ENCODE results near the gene DENND1A.

DENND1A gene

DNA sequence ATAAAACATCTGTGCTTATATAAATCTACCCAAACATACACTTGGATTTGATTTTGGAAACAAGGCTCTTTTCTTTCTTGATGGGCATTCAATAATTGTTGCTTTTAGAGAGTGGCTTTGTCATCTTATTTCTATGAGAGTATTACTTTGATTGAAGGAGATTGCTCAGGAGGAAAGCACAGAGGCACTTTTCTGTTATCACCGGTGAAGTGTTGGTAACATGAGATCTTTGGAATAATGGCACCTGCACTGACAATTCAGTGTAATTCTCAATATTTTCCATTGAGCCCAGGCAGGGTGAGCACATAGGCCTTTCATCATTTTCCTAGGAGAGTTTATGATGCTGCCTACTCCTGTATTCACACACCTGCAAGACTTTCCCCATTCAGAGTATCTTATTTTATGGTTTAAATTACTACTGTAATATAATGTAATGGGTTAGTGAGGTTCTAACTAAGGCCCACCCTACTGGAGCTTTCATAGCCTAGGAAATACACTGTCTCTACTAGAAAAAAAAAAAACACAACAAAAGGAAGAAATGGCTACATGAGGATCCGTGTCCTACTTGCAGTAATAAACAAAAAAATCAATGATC is 244.3 kb downstream of the DENND1A start:
- Histone ChIP-seq H3K9me3 (replicated peaks; ENCODE audit: low read length) (no peaks in the 10 kb centered on the region), H3K36me3 (ENCODE audit: insufficient read depth, low read length) (no peaks in the 10 kb centered on the region), H3K27me3 (ENCODE audit: control insufficient read depth, insufficient read depth, low read length) (no peaks in the 10 kb centered on the region), H3K4me3 (ENCODE audit: low read length) (no peak overlapping the region), H3K9ac (ENCODE audit: low read depth, low read length) (no peak overlapping the region), H3K4me1 (ENCODE audit: control insufficient read depth, insufficient read depth, low read length) (peaks cover 19% of the 10 kb centered on the region), H3K4me2 (ENCODE audit: low read length) (no peak overlapping the region)

GRCh38 chr9:123684393-123685149 is 245.4 kb downstream of the DENND1A start:
- peaks cover 19% of the 10 kb centered on the region for H3K4me1 ChIP-seq (ENCODE audit: control insufficient read depth, insufficient read depth, low read length)
- no peak overlapping the region for H3K4me2 ChIP-seq (ENCODE audit: low read length)
- H3K27me3 ChIP-seq (ENCODE audit: control insufficient read depth, insufficient read depth, low read length): no peaks in the 10 kb centered on the region
- no peak overlapping the region for H3K9ac ChIP-seq (ENCODE audit: low read depth, low read length)
- no peak overlapping the region for H3K4me3 ChIP-seq (ENCODE audit: low read length)
- no peaks in the 10 kb centered on the region for H3K36me3 ChIP-seq (ENCODE audit: insufficient read depth, low read length)
- no peaks in the 10 kb centered on the region for H3K9me3 ChIP-seq (replicated peaks; ENCODE audit: low read length)

- H3K36me3 ChIP-seq (ENCODE audit: insufficient read depth, low read length): no peaks in the 10 kb centered on the region
- H3K4me2 ChIP-seq (ENCODE audit: low read length): no peak overlapping the region
- no peak overlapping the region for H3K4me3 ChIP-seq (ENCODE audit: low read length)
Measured at GRCh38 chr9:123682746-123683145, 247.2 kb downstream of the DENND1A start.

DNA sequence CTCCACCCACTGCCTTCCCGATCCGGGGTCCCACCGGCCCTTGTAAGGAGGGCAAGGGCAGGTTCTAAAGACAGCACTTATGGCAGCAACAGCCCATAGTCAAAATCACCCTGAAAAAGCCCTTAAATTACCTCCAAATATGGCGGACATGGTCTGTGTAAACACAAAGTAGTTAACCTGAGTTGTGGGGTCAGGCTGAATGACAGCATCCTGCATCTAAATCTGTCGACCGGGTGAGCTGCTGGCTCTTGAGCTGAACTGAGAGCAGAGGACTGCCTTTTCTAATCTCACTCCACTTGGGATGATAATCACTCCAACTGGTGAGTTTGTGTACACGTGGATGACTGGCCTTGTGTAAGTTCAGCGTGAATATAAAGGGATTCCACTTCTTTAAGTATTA is 249.6 kb downstream of the DENND1A start:
- H3K4me1 ChIP-seq (ENCODE audit: control insufficient read depth, insufficient read depth, low read length): no peaks in the 10 kb centered on the region
- H3K27me3 ChIP-seq (ENCODE audit: control insufficient read depth, insufficient read depth, low read length): no peaks in the 10 kb centered on the region
- H3K4me2 ChIP-seq (ENCODE audit: low read length): no peak overlapping the region
- no peaks in the 10 kb centered on the region for H3K9me3 ChIP-seq (replicated peaks; ENCODE audit: low read length)
- H3K9ac ChIP-seq (ENCODE audit: low read depth, low read length): no peak overlapping the region
- H3K36me3 ChIP-seq (ENCODE audit: insufficient read depth, low read length): no peaks in the 10 kb centered on the region
- H3K4me3 ChIP-seq (ENCODE audit: low read length): no peak overlapping the region

More at GRCh38 chr9:123682746-123683145, 247.2 kb downstream of the DENND1A start:
- Histone ChIP-seq H3K4me1 (ENCODE audit: control insufficient read depth, insufficient read depth, low read length) (peaks cover 16% of the 10 kb centered on the region), H3K27me3 (ENCODE audit: control insufficient read depth, insufficient read depth, low read length) (no peaks in the 10 kb centered on the region), H3K9ac (ENCODE audit: low read depth, low read length) (no peak overlapping the region), H3K9me3 (replicated peaks; ENCODE audit: low read length) (no peaks in the 10 kb centered on the region)

DNA sequence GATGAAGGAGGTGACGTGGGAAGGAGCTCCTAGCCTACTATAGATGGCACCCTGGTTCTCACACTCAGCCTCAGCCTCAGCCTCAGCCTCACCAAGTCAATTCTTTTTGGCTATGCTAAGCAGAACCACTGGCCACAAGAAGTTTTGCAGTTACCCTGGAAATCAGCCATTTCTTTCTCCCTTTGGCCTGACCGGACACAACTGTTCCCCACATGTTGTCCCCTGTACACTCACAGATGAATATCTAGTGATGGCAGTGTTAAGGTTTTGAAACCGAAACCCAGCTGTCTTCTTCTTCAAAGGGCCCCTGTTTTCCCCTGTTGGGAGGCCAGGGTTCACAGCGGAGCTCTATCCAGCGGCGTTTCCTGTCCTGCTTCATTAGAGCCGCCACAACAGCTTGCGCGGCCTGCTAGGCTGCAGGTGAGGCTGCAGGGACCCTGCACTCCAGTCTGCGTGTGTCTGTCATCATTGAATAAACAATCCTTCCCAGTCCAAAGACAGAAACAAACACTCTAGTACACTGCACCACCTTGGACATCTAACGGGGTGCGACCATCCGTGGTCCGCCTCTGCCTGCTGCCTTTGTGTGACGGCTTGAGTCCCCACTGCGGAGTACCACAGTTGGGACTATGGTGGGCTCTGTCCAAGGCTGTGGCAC is 250.5 kb downstream of the DENND1A start:
- Histone ChIP-seq H3K36me3 (ENCODE audit: insufficient read depth, low read length) (no peaks in the 10 kb centered on the region), H3K27me3 (ENCODE audit: control insufficient read depth, insufficient read depth, low read length) (no peaks in the 10 kb centered on the region), H3K9ac (ENCODE audit: low read depth, low read length) (no peak overlapping the region), H3K4me2 (ENCODE audit: low read length) (no peak overlapping the region), H3K4me3 (ENCODE audit: low read length) (no peak overlapping the region), H3K4me1 (ENCODE audit: control insufficient read depth, insufficient read depth, low read length) (no peaks in the 10 kb centered on the region), H3K9me3 (replicated peaks; ENCODE audit: low read length) (no peaks in the 10 kb centered on the region)

GRCh38 chr9:123678878-123679329 is 251.0 kb downstream of the DENND1A start:
- H3K9me3 ChIP-seq (replicated peaks; ENCODE audit: low read length): no peaks in the 10 kb centered on the region
- H3K36me3 ChIP-seq (ENCODE audit: insufficient read depth, low read length): no peaks in the 10 kb centered on the region
- no peaks in the 10 kb centered on the region for H3K4me1 ChIP-seq (ENCODE audit: control insufficient read depth, insufficient read depth, low read length)
- H3K4me2 ChIP-seq (ENCODE audit: low read length): no peak overlapping the region
- no peaks in the 10 kb centered on the region for H3K27me3 ChIP-seq (ENCODE audit: control insufficient read depth, insufficient read depth, low read length)
- no peak overlapping the region for H3K9ac ChIP-seq (ENCODE audit: low read depth, low read length)
- H3K4me3 ChIP-seq (ENCODE audit: low read length): no peak overlapping the region

DNA sequence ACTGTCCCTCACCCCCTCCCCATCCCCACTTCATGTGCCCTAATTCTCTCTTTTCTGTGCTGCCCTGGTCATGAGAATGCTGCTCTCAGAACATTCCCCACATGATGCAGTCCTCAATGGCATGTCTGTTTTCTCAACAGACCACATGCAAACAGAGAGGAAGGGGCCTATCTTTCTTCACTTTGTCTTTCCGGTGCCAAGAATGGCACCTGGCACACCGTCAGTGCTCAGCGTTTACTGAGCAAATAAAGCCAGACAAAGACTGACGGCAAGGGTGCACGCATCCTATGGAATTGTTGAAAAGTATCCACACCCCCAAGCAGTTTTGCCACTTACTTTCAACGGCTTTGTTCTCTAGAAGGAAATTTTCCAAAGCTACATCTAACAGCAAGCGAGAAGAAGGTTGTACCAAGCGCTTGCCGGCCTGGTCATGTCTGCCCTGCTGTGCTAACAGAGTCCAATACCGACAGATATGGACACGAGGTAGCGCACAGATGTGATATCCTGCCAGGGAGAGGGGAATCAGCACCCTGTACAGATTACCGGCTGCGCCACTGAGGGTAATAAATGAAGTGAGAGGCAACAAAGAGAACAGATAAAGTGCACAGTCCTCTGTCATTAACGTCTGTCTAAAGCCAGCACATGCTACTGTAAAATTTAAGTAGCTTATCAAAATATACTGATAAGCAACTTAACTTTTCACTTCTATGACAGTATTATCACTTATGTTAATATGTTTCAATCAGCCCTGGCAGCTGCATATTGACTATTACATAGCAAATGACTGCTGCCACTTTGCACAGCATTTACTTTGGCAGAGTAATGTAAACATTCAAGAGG is 251.7 kb downstream of the DENND1A start:
- Histone ChIP-seq H3K9ac (ENCODE audit: low read depth, low read length) (no peak overlapping the region), H3K36me3 (ENCODE audit: insufficient read depth, low read length) (no peaks in the 10 kb centered on the region), H3K4me1 (ENCODE audit: control insufficient read depth, insufficient read depth, low read length) (no peaks in the 10 kb centered on the region), H3K4me2 (ENCODE audit: low read length) (no peak overlapping the region), H3K9me3 (replicated peaks; ENCODE audit: low read length) (no peaks in the 10 kb centered on the region), H3K4me3 (ENCODE audit: low read length) (no peak overlapping the region), H3K27me3 (ENCODE audit: control insufficient read depth, insufficient read depth, low read length) (no peaks in the 10 kb centered on the region)

DNA sequence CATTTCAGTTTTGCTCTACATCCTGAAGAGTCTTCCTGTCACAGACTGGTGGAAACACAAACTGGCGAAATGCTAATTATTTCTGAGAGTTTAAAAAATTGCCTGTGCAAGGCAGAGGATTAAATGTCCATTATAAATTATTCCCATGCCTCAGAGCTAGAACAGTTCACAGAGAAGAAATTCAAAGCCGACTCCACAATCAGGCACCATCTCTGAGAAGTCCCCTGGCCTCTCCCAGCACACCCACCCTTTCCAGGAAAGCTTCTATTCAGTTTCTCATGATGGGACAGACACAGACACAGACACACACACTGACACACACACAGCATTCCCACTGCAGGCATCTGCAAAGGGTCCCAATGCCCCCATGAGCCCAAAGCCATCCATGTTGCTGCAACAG is 253.1 kb downstream of the DENND1A start:
- no peaks in the 10 kb centered on the region for H3K27me3 ChIP-seq (ENCODE audit: control insufficient read depth, insufficient read depth, low read length)

DNA sequence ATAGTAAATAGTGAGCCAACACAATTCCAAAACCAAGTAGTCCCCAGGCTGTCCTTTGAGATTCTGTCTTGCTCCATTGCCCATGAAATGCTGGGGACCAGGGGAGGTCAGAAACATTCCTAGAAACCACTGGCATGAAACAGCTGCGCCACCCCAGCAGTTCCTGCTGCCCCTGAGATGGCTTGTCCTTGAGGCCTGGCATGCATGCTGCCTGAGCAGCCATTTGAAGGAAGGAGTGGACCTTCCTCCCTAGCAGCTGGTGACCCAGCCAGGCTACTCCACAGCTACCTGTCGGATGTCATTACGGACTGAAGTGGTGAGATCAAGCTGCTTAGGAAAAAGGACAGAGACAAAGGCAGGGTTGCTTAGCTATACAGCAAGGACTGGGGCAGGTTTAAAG is 260.6 kb downstream of the DENND1A start:
- Histone ChIP-seq H3K9ac (ENCODE audit: low read depth, low read length) (no peak overlapping the region), H3K36me3 (ENCODE audit: insufficient read depth, low read length) (no peaks in the 10 kb centered on the region), H3K9me3 (replicated peaks; ENCODE audit: low read length) (no peaks in the 10 kb centered on the region), H3K4me3 (ENCODE audit: low read length) (no peak overlapping the region), H3K4me1 (ENCODE audit: control insufficient read depth, insufficient read depth, low read length) (no peaks in the 10 kb centered on the region), H3K27me3 (ENCODE audit: control insufficient read depth, insufficient read depth, low read length) (no peaks in the 10 kb centered on the region), H3K4me2 (ENCODE audit: low read length) (no peak overlapping the region)

More for the DNA sequence above, 253.1 kb downstream of the DENND1A start:
- no peak overlapping the region for H3K4me3 ChIP-seq (ENCODE audit: low read length)
- no peaks in the 10 kb centered on the region for H3K9me3 ChIP-seq (replicated peaks; ENCODE audit: low read length)
- H3K36me3 ChIP-seq (ENCODE audit: insufficient read depth, low read length): no peaks in the 10 kb centered on the region
- H3K9ac ChIP-seq (ENCODE audit: low read depth, low read length): no peak overlapping the region
- no peaks in the 10 kb centered on the region for H3K4me1 ChIP-seq (ENCODE audit: control insufficient read depth, insufficient read depth, low read length)
- no peak overlapping the region for H3K4me2 ChIP-seq (ENCODE audit: low read length)

DNA sequence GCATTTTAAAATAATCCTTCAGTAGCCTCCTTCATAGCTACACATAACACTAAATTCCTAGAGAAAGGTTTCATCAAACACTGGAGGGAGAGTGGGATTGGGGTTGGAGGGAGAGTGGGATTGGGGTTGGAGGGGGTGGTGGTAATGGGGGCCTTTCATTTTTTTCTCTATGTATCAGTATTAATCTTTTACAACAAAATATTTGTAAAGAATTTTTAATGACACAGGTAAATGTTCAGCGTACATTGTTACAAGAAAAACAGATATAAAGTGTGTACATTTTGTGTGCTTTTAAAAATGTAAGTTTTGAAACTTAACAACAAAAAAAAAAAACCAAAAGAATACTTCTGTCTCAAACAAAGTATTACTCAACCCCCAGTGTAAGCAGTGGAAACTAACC is 266.4 kb downstream of the DENND1A start:
- Histone ChIP-seq H3K4me3 (ENCODE audit: low read length) (no peak overlapping the region), H3K36me3 (ENCODE audit: insufficient read depth, low read length) (peaks cover 4% of the 10 kb centered on the region), H3K4me1 (ENCODE audit: control insufficient read depth, insufficient read depth, low read length) (no peaks in the 10 kb centered on the region), H3K9me3 (replicated peaks; ENCODE audit: low read length) (no peaks in the 10 kb centered on the region), H3K27me3 (ENCODE audit: control insufficient read depth, insufficient read depth, low read length) (no peaks in the 10 kb centered on the region), H3K9ac (ENCODE audit: low read depth, low read length) (no peak overlapping the region), H3K4me2 (ENCODE audit: low read length) (no peak overlapping the region)

All from skeletal muscle satellite cell (primary cell).